Mesendoderm (in vitro differentiated cells): ENCODE measurements around the gene FSTL5.

Source experiments
- DNase-seq: peaks from one replicate; pipeline ENCODE4 v3.0.0; 2013
- H2AK5ac ChIP-seq: 2 replicates; pipeline ENCODE4 v1.6.1; 2013; ENCODE audit warnings: low read length, inconsistent platforms
- H2BK120ac ChIP-seq: 2 replicates; pipeline ENCODE4 v1.6.1; 2013; ENCODE audit warnings: low read depth, mild to moderate bottlenecking, low read length, moderate library complexity, mixed read lengths
- H2BK15ac ChIP-seq: replicated peaks from 2 replicates; pipeline ENCODE4 v1.6.1; 2013; ENCODE audit warnings: low read depth, mild to moderate bottlenecking, moderate library complexity
- H2BK5ac ChIP-seq: 2 replicates; pipeline ENCODE4 v1.6.1; 2013; ENCODE audit warnings: low read length, inconsistent platforms
- H3K18ac ChIP-seq: 2 replicates; pipeline ENCODE4 v1.6.1; 2013; ENCODE audit warnings: mild to moderate bottlenecking, low read length, mixed read lengths
- H3K23ac ChIP-seq: one replicate; pipeline ENCODE4 v1.6.1; 2013; ENCODE audit warnings: low read length
- H3K27ac ChIP-seq: 2 replicates; pipeline ENCODE4 v1.5.1; 2013; ENCODE audit warnings: low read depth, mild to moderate bottlenecking, inconsistent platforms, low read length, moderate library complexity
- H3K27me3 ChIP-seq: 2 replicates; pipeline ENCODE4 v1.6.1; 2013; ENCODE audit warnings: low read length, control low read depth, mild to moderate bottlenecking, inconsistent platforms; ENCODE audit not compliant: insufficient read depth, poor library complexity
- H3K36me3 ChIP-seq: 2 replicates; pipeline ENCODE4 v1.6.1; 2013; ENCODE audit warnings: low read length, inconsistent platforms; ENCODE audit not compliant: control insufficient read depth, insufficient read depth
- H3K4ac ChIP-seq: one replicate; pipeline ENCODE4 v1.6.1; 2013; ENCODE audit warnings: low read depth, mild to moderate bottlenecking, low read length, moderate library complexity
- H3K4me1 ChIP-seq: 2 replicates; pipeline ENCODE4 v1.6.1; 2013; ENCODE audit warnings: low read depth, low read length, inconsistent platforms; ENCODE audit not compliant: control insufficient read depth
- H3K4me2 ChIP-seq: 2 replicates; pipeline ENCODE4 v1.6.1; 2013; ENCODE audit warnings: low read length
- H3K4me3 ChIP-seq: 2 replicates; pipeline ENCODE4 v1.5.1; 2013; ENCODE audit warnings: mild to moderate bottlenecking, low read length
- H3K56ac ChIP-seq: one replicate; pipeline ENCODE4 v1.6.1; 2013; ENCODE audit warnings: low read length
- H3K79me1 ChIP-seq: 2 replicates; pipeline ENCODE4 v1.6.1; 2013; ENCODE audit warnings: low read length, inconsistent platforms
- H3K79me2 ChIP-seq: 2 replicates; pipeline ENCODE4 v1.6.1; 2013; ENCODE audit warnings: mild to moderate bottlenecking, low read length; ENCODE audit not compliant: control insufficient read depth, insufficient read depth
- H3K9ac ChIP-seq: 2 replicates; pipeline ENCODE4 v1.6.1; 2013; ENCODE audit warnings: low read length, inconsistent platforms
- H4K5ac ChIP-seq: one replicate; pipeline ENCODE4 v1.6.1; 2013; ENCODE audit warnings: low read length
- H4K8ac ChIP-seq: one replicate; pipeline ENCODE4 v1.6.1; 2013; ENCODE audit warnings: low read depth, mild to moderate bottlenecking, control low read depth, low read length, moderate library complexity
- WGBS: extraction: QIAGEN DNeasy Blood & Tissue Kit; methylation state at CpG from one replicate; pipeline ENCODE4 v1.1.7; 2013; ENCODE audit warnings: low lambda C conversion rate, missing lambda C conversion rate; ENCODE audit not compliant: insufficient coverage; ENCODE audit errors: extremely low coverage; 5-methylcytosine and 5-hydroxymethylcytosine counted together

Gene FSTL5

DNA sequence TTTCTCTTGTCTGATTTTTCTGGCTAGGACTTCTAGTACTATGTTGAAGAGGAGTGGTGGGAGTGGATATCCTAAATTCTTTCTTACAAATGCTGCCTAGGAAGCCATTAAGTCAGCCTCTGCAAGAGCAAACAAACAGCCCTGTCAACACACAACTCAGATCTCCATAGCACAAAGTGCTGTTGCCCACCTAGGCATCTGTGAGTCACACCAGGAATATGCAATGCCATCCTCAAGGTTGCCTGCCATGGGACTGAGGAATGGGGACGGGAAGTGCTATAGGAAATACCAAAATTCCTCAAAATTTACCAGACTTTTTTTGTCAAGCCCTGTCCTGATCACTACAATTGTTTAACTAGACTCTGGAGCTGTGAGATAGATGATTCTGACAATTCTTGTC is 466.9 kb downstream of the FSTL5 start:
- peak; percentile 76 for DNase-seq
- H3K4me3 ChIP-seq = no peak overlapping the region

GRCh38 chr4:161680146-161680545 is 483.7 kb downstream of the FSTL5 start:
- Histone ChIP-seq H3K9ac (no peak overlapping the region), H3K4ac (no peak overlapping the region), H2AK5ac (no peak overlapping the region), H3K4me2 (no peak overlapping the region), H3K23ac (no peak overlapping the region), H2BK15ac (no peak overlapping the region), H3K79me1 (no peaks in the 10 kb centered on the region), H3K79me2 (no peaks in the 10 kb centered on the region), H4K8ac (no peak overlapping the region), H2BK5ac (no peak overlapping the region), H3K36me3 (no peaks in the 10 kb centered on the region), H3K4me3 (no peak overlapping the region), H3K27ac (no peak overlapping the region), H3K18ac (no peak overlapping the region), H3K27me3 (no peaks in the 10 kb centered on the region), H2BK120ac (no peak overlapping the region), H3K56ac (no peak overlapping the region), H3K4me1 (no peaks in the 10 kb centered on the region), H4K5ac (no peak overlapping the region)
- WGBS = no CpG with 5 or more reads among the region's 2 CpGs
- no peak for DNase-seq

More for the DNA sequence above, 466.9 kb downstream of the FSTL5 start:
- no peak overlapping the region for H3K18ac ChIP-seq
- H3K56ac ChIP-seq = no peak overlapping the region
- H4K5ac ChIP-seq = no peak overlapping the region
- no peak overlapping the region for H2BK15ac ChIP-seq
- no peak overlapping the region for H3K27ac ChIP-seq
- H2BK5ac ChIP-seq = no peak overlapping the region
- no peak overlapping the region for H2BK120ac ChIP-seq
- H3K79me1 ChIP-seq = no peaks in the 10 kb centered on the region
- no peak overlapping the region for H2AK5ac ChIP-seq
- H3K4me1 ChIP-seq = no peaks in the 10 kb centered on the region
- H3K79me2 ChIP-seq = no peaks in the 10 kb centered on the region
- no CpG with 5 or more reads among the region's 1 CpG for WGBS
- H3K27me3 ChIP-seq = no peaks in the 10 kb centered on the region
- no peak overlapping the region for H3K4ac ChIP-seq
- H3K23ac ChIP-seq = no peak overlapping the region
- no peak overlapping the region for H4K8ac ChIP-seq
- no peaks in the 10 kb centered on the region for H3K36me3 ChIP-seq
- no peak overlapping the region for H3K4me2 ChIP-seq
- no peak overlapping the region for H3K9ac ChIP-seq

GRCh38 chr4:161664740-161665139 is 499.1 kb downstream of the FSTL5 start:
- H3K23ac ChIP-seq = no peak overlapping the region
- no peak overlapping the region for H3K4ac ChIP-seq
- DNase-seq = no peak
- H4K5ac ChIP-seq = no peak overlapping the region
- no CpG with 5 or more reads among the region's 7 CpGs for WGBS
- no peaks in the 10 kb centered on the region for H3K79me1 ChIP-seq
- H3K27ac ChIP-seq = no peak overlapping the region
- H3K18ac ChIP-seq = no peak overlapping the region
- no peak overlapping the region for H2AK5ac ChIP-seq
- H3K79me2 ChIP-seq = no peaks in the 10 kb centered on the region
- H3K56ac ChIP-seq = no peak overlapping the region
- no peak overlapping the region for H3K4me3 ChIP-seq
- no peaks in the 10 kb centered on the region for H3K27me3 ChIP-seq
- H3K4me1 ChIP-seq = no peaks in the 10 kb centered on the region
- no peak overlapping the region for H3K9ac ChIP-seq
- no peak overlapping the region for H2BK5ac ChIP-seq
- H2BK120ac ChIP-seq = no peak overlapping the region
- no peak overlapping the region for H4K8ac ChIP-seq
- no peak overlapping the region for H2BK15ac ChIP-seq
- H3K4me2 ChIP-seq = no peak overlapping the region
- H3K36me3 ChIP-seq = no peaks in the 10 kb centered on the region

DNA sequence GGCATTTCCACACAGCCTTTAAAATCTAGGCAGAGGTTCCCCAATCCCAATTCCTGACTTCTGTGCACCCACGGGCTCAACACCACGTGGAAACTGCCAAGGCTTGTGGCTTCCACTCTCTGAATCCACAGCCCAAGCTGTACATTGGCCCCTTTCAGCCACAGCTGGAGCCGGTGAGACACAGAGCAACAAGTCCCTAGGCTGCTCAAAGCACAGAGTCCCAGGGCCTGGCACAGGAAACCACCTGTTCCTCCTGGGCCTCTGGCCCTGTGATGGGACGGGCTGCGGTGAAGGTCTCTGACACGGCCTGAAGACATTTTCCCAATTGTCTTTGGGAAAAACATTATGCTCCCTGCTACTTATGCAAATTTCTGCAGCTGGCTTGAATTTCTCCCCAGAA is 500.0 kb downstream of the FSTL5 start:
- no peak overlapping the region for H3K4ac ChIP-seq
- no peak overlapping the region for H3K27ac ChIP-seq

GRCh38 chr4:161658676-161659075 is 505.1 kb downstream of the FSTL5 start:
- no peak for DNase-seq
- Histone ChIP-seq H2AK5ac (no peak overlapping the region), H3K36me3 (no peaks in the 10 kb centered on the region), H3K56ac (no peak overlapping the region), H3K18ac (no peak overlapping the region), H2BK120ac (no peak overlapping the region), H2BK15ac (no peak overlapping the region), H3K4me2 (no peak overlapping the region), H3K4me1 (no peaks in the 10 kb centered on the region), H3K27ac (no peak overlapping the region), H2BK5ac (no peak overlapping the region), H3K4me3 (no peak overlapping the region), H3K4ac (no peak overlapping the region), H3K23ac (no peak overlapping the region), H4K8ac (no peak overlapping the region), H4K5ac (no peak overlapping the region), H3K9ac (no peak overlapping the region), H3K79me2 (no peaks in the 10 kb centered on the region), H3K27me3 (no peaks in the 10 kb centered on the region), H3K79me1 (no peaks in the 10 kb centered on the region)
- no CpG with 5 or more reads among the region's 2 CpGs for WGBS

More for the DNA sequence above, 500.0 kb downstream of the FSTL5 start:
- Histone ChIP-seq H4K5ac (no peak overlapping the region), H2BK5ac (no peak overlapping the region), H3K36me3 (no peaks in the 10 kb centered on the region), H3K23ac (no peak overlapping the region), H2BK15ac (no peak overlapping the region), H3K56ac (no peak overlapping the region), H3K79me1 (no peaks in the 10 kb centered on the region), H3K4me2 (no peak overlapping the region), H2BK120ac (no peak overlapping the region), H3K4me3 (no peak overlapping the region), H3K27me3 (no peaks in the 10 kb centered on the region), H3K18ac (no peak overlapping the region), H3K9ac (no peak overlapping the region), H4K8ac (no peak overlapping the region), H3K4me1 (no peaks in the 10 kb centered on the region), H3K79me2 (no peaks in the 10 kb centered on the region), H2AK5ac (no peak overlapping the region)
- no peak for DNase-seq
- WGBS = no CpG with 5 or more reads among the region's 6 CpGs

- H3K18ac ChIP-seq = no peak overlapping the region
- H3K79me1 ChIP-seq = no peaks in the 10 kb centered on the region
- H3K4me3 ChIP-seq = no peak overlapping the region
Measured at GRCh38 chr4:161657616-161658015, 506.2 kb downstream of the FSTL5 start.

More at GRCh38 chr4:161657616-161658015, 506.2 kb downstream of the FSTL5 start:
- WGBS = no CpG with 5 or more reads among the region's 3 CpGs
- no peak overlapping the region for H4K8ac ChIP-seq
- H3K23ac ChIP-seq = no peak overlapping the region
- no peak for DNase-seq
- no peak overlapping the region for H3K4me2 ChIP-seq
- no peaks in the 10 kb centered on the region for H3K4me1 ChIP-seq
- H3K9ac ChIP-seq = no peak overlapping the region
- no peaks in the 10 kb centered on the region for H3K27me3 ChIP-seq
- no peak overlapping the region for H3K27ac ChIP-seq
- H4K5ac ChIP-seq = no peak overlapping the region
- no peak overlapping the region for H2BK120ac ChIP-seq
- no peak overlapping the region for H3K56ac ChIP-seq
- H3K36me3 ChIP-seq = no peaks in the 10 kb centered on the region
- H3K79me2 ChIP-seq = no peaks in the 10 kb centered on the region
- no peak overlapping the region for H3K4ac ChIP-seq
- H2BK15ac ChIP-seq = no peak overlapping the region
- no peak overlapping the region for H2AK5ac ChIP-seq
- no peak overlapping the region for H2BK5ac ChIP-seq
